ENCODE data around the gene ITPKB. TPM values are rescaled to one million over a fixed set of nuclear protein-coding genes. Genes with fewer than 3 reads are reported as not detected.
A peak's percentile ranks its signal among the peaks of the same experiment; 100 is the strongest.

ITPKB gene
- total RNA-seq, 1 donor, result 6.2 TPM

- Histone ChIP-seq H3K9me3 (ENCODE audit: low read depth, low read length) (no peaks in the 10 kb centered on the region), H3K27me3 (ENCODE audit: insufficient read depth, low read length) (peaks cover 10% of the 10 kb centered on the region), H2AFZ (ENCODE audit: low read length) (no peak overlapping the region), H3K36me3 (ENCODE audit: insufficient read depth, low read length) (no peaks in the 10 kb centered on the region), H3K4me1 (ENCODE audit: insufficient read depth, low read length) (peaks cover 2% of the 10 kb centered on the region), H3K79me2 (ENCODE audit: insufficient read depth, low read length) (no peaks in the 10 kb centered on the region), H3K4me2 (ENCODE audit: insufficient read depth, low read length) (no peak overlapping the region), H4K20me1 (ENCODE audit: insufficient read depth, low read length) (no peaks in the 10 kb centered on the region), H3K27ac (ENCODE audit: low read depth, low read length) (no peak overlapping the region), H3K4me3 (ENCODE audit: insufficient read depth, low read length) (no peak overlapping the region)
- no peak for DNase-seq (ENCODE audit: insufficient read length, low spot score, missing footprints)
- no peak for TF ChIP-seq CTCF (IDR thresholded peaks at IDR 0.05; ENCODE audit: extremely low read depth, low read depth, low read length)
Measured at GRCh38 chr1:226627924-226628611, 111.0 kb downstream of the ITPKB start.

GRCh38 chr1:226627050-226627755 is 111.9 kb downstream of the ITPKB start:
- no peak overlapping the region for H3K27ac ChIP-seq (ENCODE audit: low read depth, low read length)
- H3K27me3 ChIP-seq (ENCODE audit: insufficient read depth, low read length), result peaks cover 9% of the 10 kb centered on the region
- TF ChIP-seq CTCF (IDR thresholded peaks at IDR 0.05; ENCODE audit: extremely low read depth, low read depth, low read length), result no peak
- H3K4me2 ChIP-seq (ENCODE audit: insufficient read depth, low read length), result no peak overlapping the region
- H2AFZ ChIP-seq (ENCODE audit: low read length), result no peak overlapping the region
- H4K20me1 ChIP-seq (ENCODE audit: insufficient read depth, low read length), result no peaks in the 10 kb centered on the region
- no peaks in the 10 kb centered on the region for H3K36me3 ChIP-seq (ENCODE audit: insufficient read depth, low read length)
- H3K79me2 ChIP-seq (ENCODE audit: insufficient read depth, low read length), result no peaks in the 10 kb centered on the region
- H3K4me3 ChIP-seq (ENCODE audit: insufficient read depth, low read length), result no peak overlapping the region
- no peaks in the 10 kb centered on the region for H3K9me3 ChIP-seq (ENCODE audit: low read depth, low read length)
- peak; percentile 30 for DNase-seq (ENCODE audit: insufficient read length, low spot score, missing footprints)
- peaks cover 2% of the 10 kb centered on the region for H3K4me1 ChIP-seq (ENCODE audit: insufficient read depth, low read length)

- TF ChIP-seq CTCF (IDR thresholded peaks at IDR 0.05; ENCODE audit: extremely low read depth, low read depth, low read length), result peak; percentile 96
- peak overlapping the region; percentile 29 for H3K4me3 ChIP-seq (ENCODE audit: insufficient read depth, low read length)
- peak overlapping the region; percentile 55 for H3K4me2 ChIP-seq (ENCODE audit: insufficient read depth, low read length)
- no peak overlapping the region for H3K27ac ChIP-seq (ENCODE audit: low read depth, low read length)
- H3K79me2 ChIP-seq (ENCODE audit: insufficient read depth, low read length), result no peaks in the 10 kb centered on the region
- H2AFZ ChIP-seq (ENCODE audit: low read length), result peak overlapping the region; percentile 72
- no peaks in the 10 kb centered on the region for H3K9me3 ChIP-seq (ENCODE audit: low read depth, low read length)
- peaks cover 6% of the 10 kb centered on the region for H3K27me3 ChIP-seq (ENCODE audit: insufficient read depth, low read length)
- H4K20me1 ChIP-seq (ENCODE audit: insufficient read depth, low read length), result no peaks in the 10 kb centered on the region
- H3K36me3 ChIP-seq (ENCODE audit: insufficient read depth, low read length), result no peaks in the 10 kb centered on the region
- peaks cover 2% of the 10 kb centered on the region for H3K4me1 ChIP-seq (ENCODE audit: insufficient read depth, low read length)
- peak; percentile 95 for DNase-seq (ENCODE audit: insufficient read length, low spot score, missing footprints)
Measured at GRCh38 chr1:226626577-226626956, 112.5 kb downstream of the ITPKB start.

GRCh38 chr1:226625832-226626576 is 113.1 kb downstream of the ITPKB start:
- no peaks in the 10 kb centered on the region for H4K20me1 ChIP-seq (ENCODE audit: insufficient read depth, low read length)
- no peak for TF ChIP-seq CTCF (IDR thresholded peaks at IDR 0.05; ENCODE audit: extremely low read depth, low read depth, low read length)
- no peak overlapping the region for H3K27ac ChIP-seq (ENCODE audit: low read depth, low read length)
- peak overlapping the region; percentile 55 for H3K4me2 ChIP-seq (ENCODE audit: insufficient read depth, low read length)
- peak; percentile 23 for DNase-seq (ENCODE audit: insufficient read length, low spot score, missing footprints)
- peaks cover 8% of the 10 kb centered on the region for H3K27me3 ChIP-seq (ENCODE audit: insufficient read depth, low read length)
- H2AFZ ChIP-seq (ENCODE audit: low read length), result peak overlapping the region; percentile 72
- H3K36me3 ChIP-seq (ENCODE audit: insufficient read depth, low read length), result no peaks in the 10 kb centered on the region
- H3K4me3 ChIP-seq (ENCODE audit: insufficient read depth, low read length), result peak overlapping the region; percentile 29
- H3K9me3 ChIP-seq (ENCODE audit: low read depth, low read length), result no peaks in the 10 kb centered on the region
- H3K4me1 ChIP-seq (ENCODE audit: insufficient read depth, low read length), result peaks cover 2% of the 10 kb centered on the region
- no peaks in the 10 kb centered on the region for H3K79me2 ChIP-seq (ENCODE audit: insufficient read depth, low read length)
